DOHH2 (cell line): ENCODE measurements around the gene WWTR1.

Experiments
- CTCF ChIP-seq: fragments of 200-600 bp; sonication (generic); IDR thresholded peaks from one replicate; pipeline ENCODE4 v1.5.1; 2014; ENCODE audit warnings: antibody characterized with exemption, mild to moderate bottlenecking, low read depth, low read length; ENCODE audit not compliant: poor library complexity, severe bottlenecking
- EZH2phosphoT487 ChIP-seq: fragments of 200-600 bp; sonication (generic); IDR thresholded peaks from 2 replicates; pipeline ENCODE4 v1.6.1; 2017; ENCODE audit warnings: borderline replicate concordance, mild to moderate bottlenecking, antibody characterized with exemption, low read length, moderate library complexity, mixed read lengths

GRCh38 chr3:149480326-149481017 is 177.4 kb downstream of the WWTR1 start:
- TF ChIP-seq CTCF (peak; percentile 73), EZH2phosphoT487 (no peak)
